ENCODE measurements around the gene PEX10.
A peak's percentile ranks its signal among the peaks of the same experiment; 100 is the strongest.
"Not testable (repeated sequence)": the region's sequence is repeated elsewhere in the genome, so short reads cannot be mapped to it uniquely, and the experiment has no call there.

PEX10 gene

GRCh38 chr1:2412395-2412772 lies at the start of gene PEX10:
PEX10 (minus strand) TSS chr1:2412564; CDS start chr1:2412502, 62 bp downstream.
- peak; percentile 97 to 99 for DNase-seq (ENCODE audit: low read depth in 2 of 2)

GRCh38 chr1:2460996-2461751 lies 48.8 kb upstream of the PEX10 start:
- no peak for DNase-seq (ENCODE audit: low read depth in 2 of 2)

GRCh38 chr1:2460203-2460602 lies 47.8 kb upstream of the PEX10 start:
- no peak for DNase-seq (ENCODE audit: low read depth in 2 of 2)

- DNase-seq (ENCODE audit: low read depth in 2 of 2): no peak
These were observed 47.4 kb upstream of the PEX10 start for GRCh38 chr1:2459757-2460156.

GRCh38 chr1:2459102-2459753 lies 46.9 kb upstream of the PEX10 start:
- not testable (repeated sequence) for DNase-seq (ENCODE audit: low read depth in 2 of 2)

- no peak for DNase-seq (ENCODE audit: low read depth in 2 of 2)
These were observed 46.3 kb upstream of the PEX10 start for GRCh38 chr1:2458687-2459086.

- DNase-seq (ENCODE audit: low read depth in 2 of 2): no peak
These were observed 45.1 kb upstream of the PEX10 start for GRCh38 chr1:2457444-2457843.

- DNase-seq (ENCODE audit: low read depth in 2 of 2): no peak
These were observed 43.4 kb upstream of the PEX10 start for GRCh38 chr1:2455757-2456156.

GRCh38 chr1:2454227-2454626 lies 41.9 kb upstream of the PEX10 start:
- no peak for DNase-seq (ENCODE audit: low read depth in 2 of 2)

- DNase-seq (ENCODE audit: low read depth in 2 of 2): no peak
These were observed 40.6 kb upstream of the PEX10 start for GRCh38 chr1:2452932-2453315.

- DNase-seq (ENCODE audit: low read depth in 2 of 2): no peak
These were observed 40.0 kb upstream of the PEX10 start for GRCh38 chr1:2452201-2452931.

GRCh38 chr1:2451741-2452140 lies 39.4 kb upstream of the PEX10 start:
- no peak for DNase-seq (ENCODE audit: low read depth in 2 of 2)

- no peak for DNase-seq (ENCODE audit: low read depth in 2 of 2)
These were observed 37.5 kb upstream of the PEX10 start for GRCh38 chr1:2449636-2450454.

GRCh38 chr1:2448098-2448445 lies 35.7 kb upstream of the PEX10 start:
- DNase-seq (ENCODE audit: low read depth in 2 of 2): no peak

GRCh38 chr1:2447276-2448097 lies 35.1 kb upstream of the PEX10 start:
- no peak for DNase-seq (ENCODE audit: low read depth in 2 of 2)

GRCh38 chr1:2446861-2447260 lies 34.5 kb upstream of the PEX10 start:
- DNase-seq (ENCODE audit: low read depth in 2 of 2): no peak

- DNase-seq (ENCODE audit: low read depth in 2 of 2): no peak
These were observed 34.0 kb upstream of the PEX10 start for GRCh38 chr1:2446394-2446793.

- DNase-seq (ENCODE audit: low read depth in 2 of 2): no peak
These were observed 33.5 kb upstream of the PEX10 start for GRCh38 chr1:2445823-2446215.

- no peak for DNase-seq (ENCODE audit: low read depth in 2 of 2)
These were observed 32.9 kb upstream of the PEX10 start for GRCh38 chr1:2445162-2445822.

GRCh38 chr1:2444138-2444591 lies 31.8 kb upstream of the PEX10 start:
- DNase-seq (ENCODE audit: low read depth in 2 of 2): no peak
